Neuronal stem cell (in vitro differentiated cells): ENCODE results near the gene SMAD7.
"Not testable (repeated sequence)": the region's sequence is repeated elsewhere in the genome, so short reads cannot be mapped to it uniquely, and the experiment has no call there.

Experiments
- DNase-seq: peaks from one replicate; pipeline ENCODE4 v3.0.0-alpha.2; 2013; ENCODE audit warnings: low spot score
- H2AFZ ChIP-seq: one replicate; pipeline ENCODE4 v1.6.1; 2013; ENCODE audit warnings: mild to moderate bottlenecking, low read length, inconsistent platforms
- H2AK5ac ChIP-seq: 2 replicates; pipeline ENCODE4 v1.6.1; 2013; ENCODE audit warnings: low read depth, mild to moderate bottlenecking, inconsistent platforms, low read length, moderate library complexity, mixed read lengths
- H2BK120ac ChIP-seq: 2 replicates; pipeline ENCODE4 v1.6.1; 2013; ENCODE audit warnings: low read depth, mild to moderate bottlenecking, inconsistent platforms, low read length, moderate library complexity, mixed read lengths
- H2BK12ac ChIP-seq: one replicate; pipeline ENCODE4 v1.6.1; 2013; ENCODE audit warnings: low read length, inconsistent platforms
- H2BK15ac ChIP-seq: 2 replicates; pipeline ENCODE4 v1.6.1; 2013; ENCODE audit warnings: mild to moderate bottlenecking, low read length, inconsistent platforms, mixed read lengths
- H2BK5ac ChIP-seq: one replicate; pipeline ENCODE4 v1.6.1; 2013; ENCODE audit warnings: inconsistent platforms, mild to moderate bottlenecking, low read length, moderate library complexity
- H3K14ac ChIP-seq: one replicate; pipeline ENCODE4 v1.6.1; 2013; ENCODE audit warnings: low read length, inconsistent platforms
- H3K18ac ChIP-seq: 2 replicates; pipeline ENCODE4 v1.6.1; 2013; ENCODE audit warnings: low read length, inconsistent platforms
- H3K23ac ChIP-seq: 2 replicates; pipeline ENCODE4 v1.6.1; 2013; ENCODE audit warnings: low read depth, mild to moderate bottlenecking, mixed read lengths, low read length, inconsistent platforms; ENCODE audit not compliant: poor library complexity
- H3K27ac ChIP-seq: replicated peaks from 3 replicates; pipeline ENCODE4 v1.5.1; 2013; ENCODE audit warnings: low read length, inconsistent platforms
- H3K27me3 ChIP-seq, 3 experiments: 2 replicates each; pipeline ENCODE4 v1.6.1; 2013; ENCODE audit warnings: low read length in 3 of 3, mild to moderate bottlenecking in 2 of 3, inconsistent platforms in 1 of 3, low read depth in 1 of 3, mixed read lengths in 1 of 3, moderate library complexity in 1 of 3; ENCODE audit not compliant: control insufficient read depth in 3 of 3, insufficient read depth in 3 of 3
- H3K36me3 ChIP-seq, 2 donors: replicated peaks in 1 of 2; 2 replicates each; pipeline ENCODE4 v1.6.1; 2013; ENCODE audit warnings: low read length in 2 of 2; ENCODE audit not compliant: control insufficient read depth in 2 of 2, insufficient read depth in 2 of 2
- H3K4ac ChIP-seq: 2 replicates; pipeline ENCODE4 v1.6.1; 2013; ENCODE audit warnings: inconsistent platforms, mild to moderate bottlenecking, low read length, moderate library complexity
- H3K4me1 ChIP-seq, 2 donors: 1 replicate in 1 of 2; 2 replicates in 1 of 2; pipeline ENCODE4 v1.6.1; 2013; ENCODE audit warnings: low read length in 2 of 2, low read depth in 1 of 2; ENCODE audit not compliant: control insufficient read depth in 2 of 2, insufficient read depth in 1 of 2
- H3K4me2 ChIP-seq: one replicate; pipeline ENCODE4 v1.6.1; 2013; ENCODE audit warnings: mild to moderate bottlenecking, low read length, inconsistent platforms; ENCODE audit not compliant: insufficient read depth, poor library complexity, severe bottlenecking
- H3K4me3 ChIP-seq, 2 donors: 2 replicates each; pipeline ENCODE4 v1.5.1; 2013; ENCODE audit warnings: low read length in 2 of 2, mild to moderate bottlenecking in 2 of 2, inconsistent platforms in 1 of 2, moderate library complexity in 1 of 2
- H3K79me1 ChIP-seq: one replicate; pipeline ENCODE4 v1.6.1; 2013; ENCODE audit warnings: low read depth, mild to moderate bottlenecking, inconsistent platforms, low read length, moderate library complexity
- H3K9ac ChIP-seq: one replicate; pipeline ENCODE4 v1.6.1; 2013; ENCODE audit warnings: mild to moderate bottlenecking, low read depth, low read length, inconsistent platforms; ENCODE audit not compliant: poor library complexity
- H3K9me3 ChIP-seq, 2 donors: replicated peaks in 1 of 2; 2 replicates each; pipeline versions ENCODE3 to v1.6.1; 2013; ENCODE audit warnings: low read length in 2 of 2, mild to moderate bottlenecking in 2 of 2, inconsistent platforms in 1 of 2, low read depth in 1 of 2, mixed read lengths in 1 of 2, moderate library complexity in 1 of 2; ENCODE audit not compliant: control insufficient read depth in 2 of 2, insufficient read depth in 1 of 2
- H4K8ac ChIP-seq: one replicate; pipeline ENCODE4 v1.6.1; 2013; ENCODE audit warnings: low read depth, mild to moderate bottlenecking, inconsistent platforms, low read length, moderate library complexity
- H4K91ac ChIP-seq: one replicate; pipeline ENCODE4 v1.6.1; 2013; ENCODE audit warnings: low read length, low read depth, mild to moderate bottlenecking, inconsistent platforms; ENCODE audit not compliant: poor library complexity
- WGBS, 2 donors: extraction: QIAGEN DNeasy Blood & Tissue Kit; methylation state at CpG; one replicate each; pipeline ENCODE4 v1.1.7; 2013; ENCODE audit warnings: missing lambda C conversion rate in 2 of 2, mixed read lengths in 1 of 2; ENCODE audit not compliant: insufficient read length in 2 of 2, insufficient replicate concordance in 1 of 2; ENCODE audit errors: extremely low coverage in 2 of 2; 5-methylcytosine and 5-hydroxymethylcytosine counted together

The SMAD7 gene

GRCh38 chr18:48870926-48871325, 79.8 kb downstream of the SMAD7 start:
- H3K4ac ChIP-seq, H3K27me3 ChIP-seq, H3K9ac ChIP-seq, H2BK120ac ChIP-seq, H3K14ac ChIP-seq, H4K91ac ChIP-seq, DNase-seq, H3K79me1 ChIP-seq, H2AK5ac ChIP-seq, H3K9me3 ChIP-seq, H3K27ac ChIP-seq, H3K36me3 ChIP-seq, H2BK15ac ChIP-seq, H4K8ac ChIP-seq, H3K4me2 ChIP-seq, H3K4me3 ChIP-seq, H3K23ac ChIP-seq, H3K18ac ChIP-seq, H2BK5ac ChIP-seq, H2BK12ac ChIP-seq, H2AFZ ChIP-seq: not testable (repeated sequence)
- WGBS, 2 donors = no CpG with 5 or more reads among the region's 13 CpGs
- H3K4me1 ChIP-seq = peaks cover 3 to 11% of the 10 kb centered on the region in 2 donors
